PFSK-1 (cell line): ENCODE data around the gene PBX4.

Experiments
- POLR2AphosphoS5 ChIP-seq: IDR thresholded peaks from 2 replicates; pipeline ENCODE4 v1.6.1; 2012; ENCODE audit warnings: low read depth, mild to moderate bottlenecking, control low read depth, low read length, moderate library complexity
- TAF1 ChIP-seq: IDR thresholded peaks from 2 replicates; pipeline ENCODE4 v1.6.1; 2012; ENCODE audit warnings: low read length, control low read depth, borderline replicate concordance; ENCODE audit not compliant: insufficient read depth
- TF ChIP-seq, protein P1 (sequence below), 2 experiments: IDR thresholded peaks; 2 replicates each; pipeline versions ENCODE4 v1.6.1 to v1.8.0; 2011 to 2012; ENCODE audit warnings: low read depth in 2 of 2, low read length in 2 of 2, control low read depth in 1 of 2, inconsistent platforms in 1 of 2, mild to moderate bottlenecking in 1 of 2, moderate library complexity in 1 of 2; ENCODE audit not compliant: insufficient read depth in 1 of 2

DNA sequence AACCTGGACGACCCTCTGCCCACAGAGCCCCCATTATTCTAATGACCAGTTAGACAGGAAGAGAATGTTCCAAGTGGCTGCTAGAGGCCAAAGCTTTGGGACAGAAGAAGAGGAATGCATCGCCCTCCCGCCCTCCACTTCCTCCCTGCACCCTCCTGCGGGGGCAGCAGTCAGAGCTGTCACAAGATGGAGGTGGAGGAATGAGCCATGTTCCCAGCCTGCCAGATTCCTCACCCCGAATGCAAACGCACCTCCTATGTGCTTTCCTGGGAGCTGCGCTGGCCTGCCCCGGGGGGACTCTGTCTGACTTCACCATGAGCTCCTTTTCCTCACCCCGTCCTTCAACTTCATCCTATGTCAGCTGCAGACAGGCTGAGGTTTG lies 88.1 kb downstream of the PBX4 start:
- TF ChIP-seq POLR2AphosphoS5: no peak
- no peak for TF ChIP-seq TAF1
- TF ChIP-seq, protein P1, sequence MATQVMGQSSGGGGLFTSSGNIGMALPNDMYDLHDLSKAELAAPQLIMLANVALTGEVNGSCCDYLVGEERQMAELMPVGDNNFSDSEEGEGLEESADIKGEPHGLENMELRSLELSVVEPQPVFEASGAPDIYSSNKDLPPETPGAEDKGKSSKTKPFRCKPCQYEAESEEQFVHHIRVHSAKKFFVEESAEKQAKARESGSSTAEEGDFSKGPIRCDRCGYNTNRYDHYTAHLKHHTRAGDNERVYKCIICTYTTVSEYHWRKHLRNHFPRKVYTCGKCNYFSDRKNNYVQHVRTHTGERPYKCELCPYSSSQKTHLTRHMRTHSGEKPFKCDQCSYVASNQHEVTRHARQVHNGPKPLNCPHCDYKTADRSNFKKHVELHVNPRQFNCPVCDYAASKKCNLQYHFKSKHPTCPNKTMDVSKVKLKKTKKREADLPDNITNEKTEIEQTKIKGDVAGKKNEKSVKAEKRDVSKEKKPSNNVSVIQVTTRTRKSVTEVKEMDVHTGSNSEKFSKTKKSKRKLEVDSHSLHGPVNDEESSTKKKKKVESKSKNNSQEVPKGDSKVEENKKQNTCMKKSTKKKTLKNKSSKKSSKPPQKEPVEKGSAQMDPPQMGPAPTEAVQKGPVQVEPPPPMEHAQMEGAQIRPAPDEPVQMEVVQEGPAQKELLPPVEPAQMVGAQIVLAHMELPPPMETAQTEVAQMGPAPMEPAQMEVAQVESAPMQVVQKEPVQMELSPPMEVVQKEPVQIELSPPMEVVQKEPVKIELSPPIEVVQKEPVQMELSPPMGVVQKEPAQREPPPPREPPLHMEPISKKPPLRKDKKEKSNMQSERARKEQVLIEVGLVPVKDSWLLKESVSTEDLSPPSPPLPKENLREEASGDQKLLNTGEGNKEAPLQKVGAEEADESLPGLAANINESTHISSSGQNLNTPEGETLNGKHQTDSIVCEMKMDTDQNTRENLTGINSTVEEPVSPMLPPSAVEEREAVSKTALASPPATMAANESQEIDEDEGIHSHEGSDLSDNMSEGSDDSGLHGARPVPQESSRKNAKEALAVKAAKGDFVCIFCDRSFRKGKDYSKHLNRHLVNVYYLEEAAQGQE (IDR thresholded peaks at IDR 0.05; ENCODE audit: insufficient read depth in 1 of 2, low read depth in 2 of 2, low read length in 2 of 2): no peak
